Measurements from ENCODE around the gene CDC37.

The CDC37 gene

DNA sequence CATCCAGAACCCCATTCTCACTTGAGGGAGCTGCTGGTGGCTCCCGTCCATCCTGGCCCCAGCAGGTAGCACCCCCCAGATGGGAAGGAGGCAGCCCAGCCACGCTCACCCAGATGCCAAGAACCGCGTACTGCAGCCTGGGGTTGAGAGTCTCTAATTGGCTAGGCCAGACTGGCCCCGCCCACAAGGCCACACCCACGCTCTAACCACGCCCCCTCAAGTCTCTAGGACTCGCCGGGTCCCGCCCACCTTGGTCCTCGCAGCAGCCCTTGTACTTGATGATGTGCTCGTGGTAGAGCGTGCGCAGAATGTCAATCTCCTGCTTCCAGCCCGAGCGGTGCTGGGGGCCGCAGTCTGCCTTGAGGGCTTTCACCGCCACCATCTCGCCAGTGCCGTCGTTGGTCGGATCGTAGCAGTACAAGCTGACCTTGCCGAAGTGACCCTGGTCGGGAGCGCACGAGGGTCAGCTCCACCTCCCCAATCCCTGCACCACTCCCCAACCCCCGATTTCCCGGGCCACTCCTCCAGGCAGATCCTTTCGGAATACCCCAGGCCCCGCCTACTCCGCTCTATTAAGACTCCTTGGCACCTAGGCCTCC lies 49.5 kb downstream of the CDC37 start:
- no peak for DNase-seq (ENCODE audit: low spot score)

DNA sequence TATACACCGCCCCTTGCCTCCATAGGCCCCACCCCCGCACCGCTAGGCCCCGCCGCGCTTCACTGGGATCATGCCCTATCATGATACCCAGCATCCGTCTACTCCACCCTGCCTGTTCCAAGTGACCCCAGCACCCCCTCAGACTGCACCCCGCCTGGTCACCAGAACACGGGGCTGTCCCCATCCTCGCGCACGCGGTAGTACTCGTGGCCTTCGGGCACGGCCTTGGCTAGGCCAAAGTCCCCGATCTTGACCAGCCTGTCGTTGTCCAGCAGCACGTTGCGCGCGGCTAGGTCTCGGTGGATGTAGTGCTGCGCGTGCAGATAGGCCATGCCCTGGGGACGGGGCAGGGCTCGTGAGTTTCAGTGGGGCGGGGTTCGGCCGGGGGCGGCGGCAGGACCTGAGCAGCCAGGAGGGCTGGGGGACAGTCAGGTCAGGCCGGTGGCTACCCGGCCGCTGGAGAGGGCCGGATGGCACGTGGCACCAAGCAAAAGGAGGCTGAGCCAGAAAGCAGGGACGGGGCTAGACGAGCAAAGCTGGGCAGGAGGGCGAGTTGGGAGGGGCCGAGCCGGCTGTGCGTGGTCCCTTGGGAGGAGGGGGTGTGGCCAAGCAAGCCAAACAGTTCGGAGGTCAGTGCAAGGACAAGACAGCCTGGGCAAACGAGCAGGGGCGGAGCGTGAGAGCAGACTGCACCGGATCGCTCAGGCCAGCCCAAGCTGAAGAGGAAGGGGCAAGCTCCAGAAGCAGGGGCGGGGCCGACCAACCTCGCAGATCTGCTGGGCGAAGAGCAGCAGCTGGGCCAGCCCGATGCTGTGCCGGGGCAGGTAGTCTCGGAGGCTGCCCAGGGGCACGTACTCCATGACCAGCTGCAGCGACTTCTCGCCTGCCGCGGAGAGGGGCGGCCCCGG lies 50.3 kb downstream of the CDC37 start:
- DNase-seq (ENCODE audit: low spot score): no peak

DNA sequence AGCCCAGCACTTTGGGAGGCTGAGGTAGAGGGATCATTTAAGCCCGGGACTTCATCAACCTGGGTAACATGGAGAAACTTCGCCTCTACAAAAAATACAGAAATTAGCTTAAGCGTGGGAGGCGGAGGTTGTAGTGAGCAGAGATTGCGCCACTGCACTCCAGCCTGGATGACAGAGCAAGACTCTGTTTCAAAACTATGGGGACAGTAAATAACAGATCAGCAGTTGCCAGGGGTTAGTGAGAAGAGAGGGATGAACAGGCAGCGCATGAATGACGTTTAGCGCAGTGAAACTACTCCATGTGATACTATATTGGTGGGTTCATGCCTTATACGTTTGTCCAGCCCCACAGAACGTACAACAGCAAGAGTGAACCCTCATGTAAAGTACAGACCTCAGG lies 56.8 kb downstream of the CDC37 start:
- DNase-seq (ENCODE audit: low spot score): no peak

DNA sequence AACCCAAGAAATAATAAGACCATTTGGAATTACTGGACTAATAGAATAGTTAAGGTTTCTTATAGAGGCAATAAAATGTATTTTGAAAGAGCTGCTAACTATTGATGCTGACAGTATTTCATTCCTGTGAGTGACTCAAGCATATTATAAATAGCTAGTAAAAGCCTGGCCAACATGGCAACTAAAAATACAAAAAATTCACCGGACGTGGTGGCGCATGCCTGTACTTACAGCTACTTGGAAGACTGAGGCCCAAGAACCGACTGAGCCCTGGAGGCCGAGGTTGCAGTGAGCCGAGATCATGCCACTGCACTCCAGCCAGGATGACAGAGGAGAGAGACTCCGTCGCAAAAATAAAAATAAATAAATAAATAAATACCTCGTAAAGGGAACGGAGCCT lies 58.6 kb downstream of the CDC37 start:
- no peak for DNase-seq (ENCODE audit: low spot score)

DNA sequence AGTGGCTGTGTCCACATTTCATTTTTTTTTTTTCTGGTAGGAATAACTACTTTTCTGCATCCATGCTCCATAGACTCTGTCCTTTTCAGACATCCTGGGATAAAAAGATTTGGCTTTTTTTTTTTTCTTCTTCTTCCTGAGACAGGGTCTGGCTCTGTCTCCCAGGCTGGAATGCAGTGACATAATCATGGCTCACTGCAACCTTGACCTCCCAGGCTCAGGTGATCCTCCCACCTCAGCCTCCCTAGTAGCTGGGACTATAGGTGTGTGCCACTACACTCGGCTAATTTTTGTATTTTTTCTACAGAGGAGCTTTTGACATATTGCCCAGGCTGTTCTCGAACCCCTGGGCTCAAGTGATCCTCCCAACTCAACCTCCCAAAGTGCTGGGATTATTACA lies 59.8 kb downstream of the CDC37 start:
- DNase-seq (ENCODE audit: low spot score): no peak
